SIG-M5 treated with dmso at 0.1 percent for 504 hours (cell line): ENCODE measurements around the gene HOXA3.
A peak's percentile ranks its signal among the peaks of the same experiment; 100 is the strongest.

Experiments
- DNase-seq: peaks from one replicate; lab custom pipeline; 2025; ENCODE audit not compliant: unreplicated experiment; lab: John Stamatoyannopoulos, UW

Gene HOXA3

DNA sequence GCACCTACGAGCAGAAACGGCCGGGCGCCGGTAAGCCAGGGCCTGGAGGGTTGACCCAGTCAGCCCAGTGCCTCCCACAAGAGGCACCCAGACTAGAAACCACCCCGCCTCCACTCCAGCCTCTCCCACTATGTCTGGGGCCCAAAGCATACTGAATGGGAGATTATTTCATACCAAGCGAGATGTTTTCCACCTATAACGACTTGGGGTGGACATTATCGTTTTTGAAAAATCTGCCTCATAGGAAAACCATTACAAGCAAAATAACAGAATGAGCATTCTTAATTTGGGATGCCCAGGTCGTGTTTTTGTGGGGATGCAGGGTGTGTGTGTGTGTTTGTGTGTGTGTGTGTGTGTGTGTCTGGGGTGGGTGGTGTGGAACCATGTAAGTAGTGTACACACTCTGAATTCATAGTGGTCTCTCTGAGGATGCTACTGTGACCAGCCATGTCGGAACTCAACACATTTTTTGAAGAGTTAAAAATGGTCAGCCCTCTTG lies 6.4 kb downstream of the HOXA3 start:
- no peak for DNase-seq

DNA sequence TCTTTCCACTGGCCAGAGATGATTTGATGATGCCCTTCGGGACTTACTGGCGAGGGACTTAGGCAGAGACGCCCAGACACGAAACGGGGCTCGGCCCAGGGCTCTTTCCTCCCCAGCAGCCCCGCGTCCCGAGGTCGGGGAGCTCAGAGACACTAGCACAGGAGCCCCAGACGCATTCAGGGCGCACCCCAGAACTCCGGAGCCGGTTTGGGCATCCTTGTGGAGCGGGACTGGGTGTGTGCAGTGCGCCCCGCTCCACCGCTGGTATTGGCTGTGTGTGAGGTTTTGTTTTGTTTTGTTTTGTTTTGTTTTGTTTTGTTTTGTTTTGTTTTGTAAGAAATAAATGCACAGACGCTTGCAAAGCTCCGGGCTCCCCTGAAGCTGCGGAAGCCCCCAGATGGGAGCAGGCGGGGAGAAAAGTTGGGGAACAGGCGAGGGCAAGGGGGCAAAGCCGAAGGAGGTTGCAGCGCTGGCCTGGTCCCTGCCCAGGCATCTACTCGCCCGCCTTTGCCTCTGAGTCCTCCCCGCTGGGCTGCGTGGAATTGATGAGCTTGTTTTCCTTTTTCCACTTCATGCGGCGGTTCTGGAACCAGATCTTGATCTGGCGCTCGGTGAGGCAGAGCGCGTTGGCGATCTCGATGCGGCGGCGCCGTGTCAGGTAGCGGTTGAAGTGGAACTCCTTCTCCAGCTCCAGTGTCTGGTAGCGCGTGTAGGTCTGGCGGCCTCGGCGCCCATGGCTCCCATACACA lies 7.0 kb downstream of the HOXA3 start:
- DNase-seq: no peak

DNA sequence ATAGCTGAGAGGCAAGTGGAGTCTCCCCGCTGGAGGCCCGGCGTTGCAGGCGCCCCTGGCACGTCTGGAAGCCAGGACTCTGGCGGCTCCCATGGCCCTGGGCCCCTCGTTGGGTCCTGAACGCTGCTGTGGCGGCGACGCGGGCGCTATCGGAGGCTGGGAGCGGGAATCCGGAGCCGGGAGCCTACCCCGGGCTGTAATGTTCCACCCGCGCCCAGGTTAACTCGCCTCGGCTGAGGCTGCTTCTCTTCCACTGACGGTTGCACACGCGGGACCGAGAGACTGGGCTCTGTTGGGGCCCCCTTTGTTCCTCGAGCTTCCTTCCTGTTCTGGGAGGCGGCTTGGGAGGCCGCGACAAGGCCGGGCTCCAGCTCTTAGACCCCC lies 7.6 kb downstream of the HOXA3 start:
- DNase-seq: no peak

DNA sequence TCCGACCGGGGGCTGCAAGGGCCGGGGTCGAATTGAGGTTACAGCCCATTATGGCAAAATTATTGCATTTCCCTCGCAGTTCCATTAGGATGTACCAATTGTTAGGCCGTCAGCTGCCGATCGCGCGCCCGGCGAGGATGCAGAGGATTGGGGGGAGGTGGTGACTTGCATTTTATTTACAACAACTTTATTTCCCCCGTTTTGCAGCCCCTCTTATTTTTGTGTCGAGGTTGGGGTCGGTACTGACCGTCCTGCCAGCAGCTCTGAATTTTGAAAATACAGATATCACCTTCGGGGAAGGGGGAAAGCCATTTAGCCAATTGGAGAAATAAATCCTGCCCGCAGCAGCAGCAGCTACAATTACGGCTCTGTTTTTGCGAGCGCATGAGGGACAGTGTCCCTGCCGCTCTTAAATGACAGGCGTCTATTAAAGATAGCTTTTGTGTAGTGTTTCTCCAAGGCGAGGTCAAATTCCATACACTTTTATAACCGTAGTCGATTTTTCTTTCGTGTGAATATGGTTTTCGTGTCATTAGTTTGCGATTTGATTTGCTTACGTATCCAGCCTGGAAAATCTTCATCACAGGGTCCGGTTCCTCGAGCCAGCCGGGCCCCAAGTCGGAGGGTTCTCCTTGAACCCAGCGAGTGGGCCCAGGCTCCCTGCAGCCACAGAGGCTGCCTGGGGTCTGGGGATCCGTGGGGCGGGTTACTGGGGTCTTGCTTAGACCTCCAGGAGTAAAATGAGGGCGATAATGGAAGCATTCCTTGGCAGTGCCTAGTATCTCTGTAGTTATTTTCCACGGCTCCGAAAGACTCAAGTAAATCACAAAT lies 8.2 kb downstream of the HOXA3 start:
- DNase-seq: no peak

DNA sequence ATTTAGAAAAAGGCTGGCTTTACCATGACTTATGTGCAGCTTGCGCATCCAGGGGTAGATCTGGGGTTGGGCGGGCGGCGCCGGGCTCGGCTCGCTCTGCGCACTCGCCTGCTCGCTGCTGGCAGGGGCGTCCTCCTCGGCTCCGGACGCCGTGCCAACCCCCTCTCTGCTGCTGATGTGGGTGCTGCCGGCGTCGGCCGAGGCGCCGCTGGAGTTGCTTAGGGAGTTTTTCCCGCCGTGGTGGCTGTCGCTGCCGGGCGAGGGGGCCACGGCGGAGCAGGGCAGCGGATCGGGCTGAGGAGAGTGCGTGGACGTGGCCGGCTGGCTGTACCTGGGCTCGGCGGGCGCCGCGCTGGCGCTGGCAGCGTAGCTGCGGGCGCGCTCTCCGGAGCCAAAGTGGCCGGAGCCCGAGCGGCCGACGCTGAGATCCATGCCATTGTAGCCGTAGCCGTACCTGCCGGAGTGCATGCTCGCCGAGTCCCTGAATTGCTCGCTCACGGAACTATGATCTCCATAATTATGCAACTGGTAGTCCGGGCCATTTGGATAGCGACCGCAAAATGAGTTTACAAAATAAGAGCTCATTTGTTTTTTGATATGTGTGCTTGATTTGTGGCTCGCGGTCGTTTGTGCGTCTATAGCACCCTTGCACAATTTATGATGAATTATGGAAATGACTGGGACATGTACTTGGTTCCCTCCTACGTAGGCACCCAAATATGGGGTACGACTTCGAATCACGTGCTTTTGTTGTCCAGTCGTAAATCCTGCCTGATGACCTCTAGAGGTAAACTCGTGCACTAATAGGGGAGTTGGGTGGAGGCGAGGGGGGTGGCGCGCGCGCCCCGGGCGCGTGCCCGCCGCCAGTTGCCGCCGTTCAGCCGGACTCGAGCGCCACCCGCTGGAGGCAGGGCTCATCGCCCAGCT lies 9.1 kb downstream of the HOXA3 start, which contains the start of gene HOXA5:
Gene HOXA5 (minus strand): TSS at position 659 of the 927 bp plus-strand sequence. CDS start 74 bp downstream, at position 585.
- peak; percentile 84 for DNase-seq

DNA sequence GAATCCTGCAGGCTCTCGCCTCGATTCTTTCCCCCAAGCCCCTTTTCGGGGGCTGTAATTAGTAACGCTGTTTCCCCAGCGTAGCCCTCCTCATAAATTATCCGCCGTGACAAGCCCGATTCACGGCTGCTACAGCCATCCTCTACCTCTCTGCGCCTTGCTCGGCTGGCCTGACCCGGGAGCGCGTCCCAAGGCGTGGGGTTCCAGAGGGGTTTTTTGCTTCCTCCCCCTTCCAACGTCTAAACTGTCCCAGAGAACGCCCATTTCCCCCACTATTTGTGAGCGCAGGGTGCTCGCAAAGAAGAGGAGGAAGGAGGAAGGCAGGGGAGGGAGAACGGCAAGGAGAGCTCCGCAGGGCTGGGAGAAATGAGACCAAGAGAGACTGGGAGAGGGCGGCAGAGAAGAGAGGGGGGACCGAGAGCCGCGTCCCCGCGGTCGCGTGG lies 9.8 kb downstream of the HOXA3 start:
- DNase-seq: no peak

DNA sequence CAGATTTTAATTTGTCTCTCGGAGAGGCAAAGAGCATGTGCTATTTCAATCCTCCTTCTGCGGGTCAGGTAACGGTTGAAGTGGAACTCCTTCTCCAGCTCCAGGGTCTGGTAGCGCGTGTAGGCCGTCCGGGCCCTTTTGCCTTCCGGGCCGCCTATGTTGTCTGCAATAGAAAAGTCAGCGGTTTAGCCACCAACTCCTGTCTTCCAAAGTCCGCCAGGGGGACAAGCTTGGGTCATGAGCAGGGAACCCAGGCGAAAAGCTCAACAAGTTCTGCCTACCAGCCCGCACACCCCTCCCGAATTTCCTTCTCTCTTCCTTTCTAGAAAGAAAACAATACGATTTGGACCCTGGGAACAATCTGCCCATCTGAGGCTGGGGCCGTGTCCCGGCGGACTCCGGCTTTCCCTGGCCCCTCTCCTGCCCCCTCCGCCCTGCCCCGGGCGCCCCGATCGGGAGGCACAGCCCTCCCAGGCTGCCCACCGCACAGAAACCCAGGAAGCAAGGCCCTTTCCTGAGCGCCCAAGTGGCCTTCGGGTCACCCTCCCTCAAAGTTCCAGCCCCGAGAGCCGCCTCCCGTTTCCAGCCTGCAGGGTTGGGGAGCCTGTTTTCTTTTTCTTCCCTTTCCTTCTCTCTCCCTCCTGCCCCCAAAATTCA lies 10.3 kb downstream of the HOXA3 start:
- DNase-seq: no peak

DNA sequence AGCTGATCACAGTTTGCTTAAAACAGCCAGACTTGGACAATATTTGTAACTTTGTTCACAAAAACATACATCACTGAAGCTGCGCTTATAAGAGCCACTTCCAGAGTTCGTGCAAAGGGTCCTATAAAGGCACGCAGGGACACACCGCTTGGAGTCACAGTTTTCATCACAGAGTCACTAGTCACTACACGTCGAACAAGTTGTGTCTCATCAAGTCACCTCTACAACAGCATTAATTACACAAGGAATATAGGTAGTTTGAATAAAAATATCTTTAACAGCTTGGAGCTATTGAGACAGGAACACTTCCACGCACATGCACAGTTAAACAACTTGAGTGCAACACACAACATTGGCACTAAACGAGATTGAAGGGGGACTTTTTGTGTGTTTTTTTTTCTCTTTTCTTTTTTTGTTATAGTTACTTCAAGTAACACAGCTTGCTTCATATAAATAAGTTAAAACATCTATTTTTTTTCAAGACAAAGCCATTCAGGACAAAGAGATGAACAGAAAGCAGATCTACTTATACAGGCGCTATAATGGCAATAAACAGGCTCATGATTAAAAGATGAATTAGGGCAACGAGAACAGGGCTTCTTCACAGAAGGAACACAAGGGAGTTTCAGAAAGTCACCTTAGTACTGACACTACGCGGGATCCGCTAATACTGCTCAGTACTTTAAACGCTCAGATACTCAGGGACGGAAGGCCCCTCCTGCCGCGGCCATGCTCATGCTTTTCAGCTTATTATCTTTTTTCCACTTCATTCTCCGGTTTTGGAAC lies 11.1 kb downstream of the HOXA3 start:
- no peak for DNase-seq

DNA sequence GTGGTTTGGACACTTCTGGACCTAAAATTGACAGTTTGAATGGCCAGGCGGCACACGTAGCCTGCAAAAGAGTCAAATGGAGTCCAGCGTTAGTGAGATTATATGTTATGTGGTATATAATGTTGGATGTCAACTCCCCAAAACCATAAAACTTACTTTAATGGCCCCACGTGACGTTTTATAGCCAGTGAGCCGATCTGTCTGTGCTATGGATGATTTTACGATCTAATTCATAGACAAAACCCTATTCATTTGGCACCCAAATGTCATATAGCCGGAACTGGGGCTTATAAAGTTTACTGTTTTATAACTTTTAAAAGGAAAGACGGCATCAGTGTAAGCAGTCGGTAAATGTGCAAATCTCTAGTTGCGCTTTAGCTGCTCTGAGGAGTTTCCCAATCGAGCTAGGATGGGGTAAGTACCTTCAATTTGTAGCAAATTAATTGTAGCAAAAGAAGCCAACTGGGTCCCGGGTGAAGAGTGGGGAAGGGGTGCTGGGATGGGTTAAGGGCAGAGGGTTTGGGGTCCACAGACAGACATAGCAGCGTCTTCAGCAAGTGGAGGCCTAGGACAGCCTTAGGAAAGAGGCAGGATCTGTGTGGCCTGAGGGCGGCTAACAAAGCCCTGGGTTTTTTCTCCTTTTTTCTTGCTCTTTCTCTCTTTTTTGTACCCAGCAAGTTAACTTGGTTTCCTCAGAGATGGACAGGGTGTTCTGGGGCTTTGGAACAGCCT lies 12.1 kb downstream of the HOXA3 start:
- no peak for DNase-seq

DNA sequence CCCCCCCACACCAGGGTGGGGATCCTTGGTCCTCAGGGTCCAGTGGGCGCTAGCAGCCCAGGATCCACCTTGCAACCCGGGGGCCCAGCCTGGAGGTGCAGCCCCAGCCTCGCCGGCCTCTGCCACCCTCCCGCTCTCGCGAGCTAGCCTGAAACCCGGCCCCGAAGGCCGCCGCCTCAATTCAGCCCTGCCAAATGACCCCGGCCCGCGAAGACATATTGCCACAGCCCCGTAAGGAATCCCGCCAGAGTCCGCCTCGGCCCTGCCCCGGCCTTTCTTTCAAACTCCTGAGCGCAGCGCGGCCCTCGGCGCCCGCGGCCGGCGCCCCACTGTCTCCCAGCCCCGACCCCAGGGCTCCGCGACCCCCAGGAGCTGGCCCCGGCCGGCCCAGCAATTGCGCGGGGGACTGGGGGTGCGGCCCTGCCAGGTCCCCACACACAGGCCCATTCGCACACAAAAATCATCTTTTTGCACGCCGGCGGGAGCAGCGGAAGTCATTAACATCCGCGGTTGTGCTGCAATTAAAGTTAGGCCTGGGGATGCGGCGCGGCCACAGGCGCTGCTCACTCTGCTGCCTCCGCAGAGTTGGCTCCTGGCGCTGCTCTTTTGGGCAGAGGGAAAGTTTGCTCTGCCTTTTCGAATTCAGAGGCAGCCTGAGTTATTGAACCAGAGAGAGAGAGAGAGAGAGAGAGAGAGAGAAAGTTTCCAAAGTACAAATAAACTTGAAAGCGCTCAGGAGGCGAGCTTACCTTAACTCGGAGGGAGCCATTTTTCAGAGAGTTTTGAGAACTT lies 12.9 kb downstream of the HOXA3 start:
- DNase-seq: no peak

DNA sequence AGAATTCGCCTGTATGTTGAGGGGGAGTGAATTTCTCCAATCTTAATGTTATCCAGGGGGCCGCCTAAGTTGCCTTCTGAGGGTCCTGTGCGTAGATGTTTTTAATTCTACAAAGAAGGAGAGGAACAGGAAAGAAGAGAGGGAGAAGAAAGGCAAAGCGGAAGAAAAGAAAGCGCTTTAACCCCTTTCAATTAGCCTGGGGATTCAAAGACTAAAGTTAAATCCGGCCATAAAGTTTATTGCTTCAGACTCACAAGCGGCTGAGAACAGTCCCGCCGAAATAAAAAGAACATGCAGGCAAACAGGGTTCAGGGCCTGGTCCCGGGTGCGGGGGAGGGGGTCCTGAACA lies 13.4 kb downstream of the HOXA3 start:
- no peak for DNase-seq

DNA sequence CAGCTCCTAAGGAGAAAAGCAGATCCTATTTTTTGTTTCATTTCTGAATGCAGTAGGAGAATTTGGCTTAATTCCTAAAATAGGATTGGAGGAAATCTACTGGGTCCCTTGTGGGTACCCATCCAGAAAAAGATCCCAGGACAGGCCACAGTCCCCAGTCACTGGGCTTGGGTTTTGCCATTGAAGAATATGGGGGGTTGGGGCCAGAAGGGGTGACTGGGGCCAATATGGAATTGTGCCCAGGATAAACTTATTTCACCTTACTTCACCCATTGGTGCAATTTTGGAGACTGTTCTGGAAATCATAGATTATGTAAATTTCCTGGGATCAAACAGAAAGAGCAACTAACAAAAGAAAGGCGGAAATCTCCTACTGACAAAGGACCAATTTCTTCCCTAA lies 13.9 kb downstream of the HOXA3 start:
- DNase-seq: no peak

DNA sequence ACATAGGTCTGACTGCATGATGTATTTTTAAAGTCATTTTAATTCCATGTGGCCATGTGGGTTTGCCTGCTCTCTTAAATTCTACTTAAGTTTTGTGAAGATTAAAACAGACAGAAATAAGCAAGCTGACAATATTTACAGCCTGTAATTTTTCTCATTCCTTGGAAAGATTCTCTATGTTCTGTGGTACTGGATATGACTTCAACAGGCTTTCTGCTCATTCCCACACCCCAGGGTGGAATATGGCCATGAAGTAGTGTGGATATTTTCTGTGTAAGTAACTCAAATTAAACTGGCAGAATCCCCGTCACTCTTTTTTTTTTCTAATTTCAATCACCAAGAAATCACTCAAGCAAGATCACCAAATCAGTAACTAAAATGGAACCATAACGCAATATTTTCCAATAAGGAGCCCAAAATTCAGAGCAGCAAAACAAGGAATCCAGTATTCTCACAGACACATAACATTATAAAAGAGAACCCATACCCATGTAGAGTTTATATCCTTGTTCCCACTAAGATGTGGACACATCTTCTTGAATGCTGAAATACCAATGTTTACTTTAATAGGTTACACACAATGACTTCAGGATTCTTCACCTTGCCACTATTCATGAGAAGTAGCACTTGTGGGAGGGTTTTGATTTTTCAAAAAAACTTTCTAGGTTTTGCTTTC lies 14.6 kb downstream of the HOXA3 start:
- DNase-seq: no peak

DNA sequence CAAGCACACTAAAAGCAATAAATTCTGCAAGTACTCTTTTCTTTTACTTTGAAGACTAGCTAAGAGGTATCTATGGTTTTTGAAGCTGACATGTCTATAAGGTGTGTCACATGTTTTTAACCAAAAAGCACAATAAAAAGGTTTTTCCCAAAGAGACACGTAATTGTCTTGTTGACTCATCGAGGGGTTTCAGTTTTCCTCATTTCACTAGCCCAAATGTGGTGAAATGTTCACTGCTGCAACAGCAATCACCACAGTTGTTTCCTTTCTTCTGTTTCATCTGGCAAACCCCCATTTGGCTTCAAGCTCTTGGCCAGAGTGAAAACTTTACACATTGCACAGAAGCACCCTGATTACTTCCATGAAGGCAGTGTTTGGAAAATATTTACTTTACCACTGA lies 18.0 kb downstream of the HOXA3 start:
- no peak for DNase-seq

DNA sequence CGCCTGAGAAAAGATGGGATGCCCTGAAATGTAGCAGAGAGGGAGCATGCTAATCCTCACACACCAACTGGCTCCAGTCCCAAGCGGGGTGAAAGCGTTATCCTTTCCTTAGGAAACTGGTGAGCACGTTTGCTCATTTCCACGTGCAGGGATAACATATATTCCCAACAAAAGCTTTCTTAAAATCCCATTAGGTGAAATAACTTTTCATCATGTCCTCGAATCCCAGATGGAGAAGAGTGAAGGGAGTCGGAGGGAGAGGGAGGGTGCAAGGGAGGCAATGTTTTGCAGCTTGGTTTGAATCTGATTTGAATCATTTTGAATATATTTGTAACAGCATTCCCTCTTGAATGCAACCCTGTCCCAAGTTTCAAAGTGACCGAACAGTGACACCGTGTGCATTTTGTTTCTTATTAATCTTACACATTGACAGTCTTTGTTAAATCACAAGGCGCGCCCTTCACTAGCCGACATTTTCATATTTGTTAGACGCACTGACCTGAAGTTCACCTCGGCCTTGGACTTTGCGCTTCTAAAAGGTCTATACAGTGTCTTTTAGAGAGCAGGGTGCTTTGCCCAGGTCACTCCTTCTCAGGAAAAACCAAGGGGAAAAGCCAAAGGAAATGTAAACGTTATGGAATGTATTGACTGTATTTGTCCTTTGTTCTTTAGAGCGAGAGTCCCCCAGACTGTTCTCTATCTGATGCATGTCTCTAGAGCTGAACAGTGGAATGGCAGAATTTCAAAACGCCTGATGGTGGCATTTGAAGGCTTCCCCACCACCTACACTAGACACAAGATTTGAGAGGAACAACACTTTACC lies 18.8 kb downstream of the HOXA3 start:
- no peak for DNase-seq

DNA sequence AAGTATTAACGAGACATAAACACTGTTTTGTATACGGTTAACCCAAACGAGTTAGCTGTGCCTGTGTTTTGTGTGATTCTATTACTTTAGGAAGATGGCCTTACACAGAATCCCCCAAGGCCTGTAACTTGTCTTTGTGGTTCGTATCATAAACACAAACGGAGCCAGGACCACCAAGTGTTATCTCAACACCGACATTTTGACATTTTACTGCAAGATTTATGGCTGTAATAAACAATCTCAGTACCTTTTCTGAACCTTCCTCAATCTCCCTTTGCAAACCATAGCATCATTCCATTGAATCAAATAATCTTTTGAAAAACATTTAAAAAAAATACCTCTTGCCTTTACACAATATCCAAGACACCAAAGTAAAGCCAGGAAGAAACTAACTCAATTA lies 19.4 kb downstream of the HOXA3 start:
- DNase-seq: no peak

DNA sequence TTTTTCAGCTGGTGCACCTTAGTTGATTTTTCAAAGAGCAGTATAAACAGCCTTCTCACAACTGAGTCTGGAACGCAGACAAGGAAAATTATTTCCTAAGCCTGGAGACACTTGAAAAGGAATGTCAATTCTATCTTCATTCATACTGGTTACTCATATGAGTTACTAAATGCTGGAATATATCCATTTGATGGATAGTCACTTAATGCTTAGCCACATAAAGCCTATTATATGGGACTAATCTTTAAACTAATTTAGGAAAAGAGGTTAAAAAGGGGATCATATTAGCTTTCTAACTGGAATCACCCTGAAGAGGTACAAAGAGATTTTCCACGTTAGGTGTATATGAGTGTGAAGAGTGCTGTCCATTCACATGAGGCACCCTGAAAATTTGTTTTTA lies 20.2 kb downstream of the HOXA3 start:
- DNase-seq: no peak
